ENCODE results near the gene GOLGA6D.
"Not testable (repeated sequence)": the region's sequence is repeated elsewhere in the genome, so short reads cannot be mapped to it uniquely, and the experiment has no call there.

DNA sequence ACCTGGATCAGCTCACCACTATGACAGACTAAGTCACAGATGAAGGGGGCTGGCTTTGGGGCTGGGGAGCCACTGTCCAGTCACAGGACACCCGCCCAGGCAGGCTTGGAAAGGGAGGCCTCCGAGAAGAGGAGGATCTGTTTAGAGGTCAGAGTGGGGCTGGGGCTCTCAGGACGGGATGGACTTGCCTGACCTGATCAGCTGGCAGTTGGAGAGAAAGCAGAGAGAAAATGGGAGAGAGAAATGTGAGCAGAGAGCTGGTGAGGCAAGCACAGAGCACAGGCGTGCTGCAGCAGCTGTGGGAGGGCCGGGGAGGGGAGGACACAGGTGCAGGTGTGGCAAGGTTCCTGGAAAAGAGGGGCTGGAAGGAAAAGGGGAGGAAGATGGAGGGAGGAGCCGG lies 17.4 kb downstream of the GOLGA6D start:
- not testable (repeated sequence) for TF ChIP-seq ZNF274 (IDR thresholded peaks at IDR 0.05; ENCODE audit: low read depth, low read length); SUZ12 (IDR thresholded peaks at IDR 0.05; ENCODE audit: extremely low read depth, insufficient read depth, insufficient read length)

All from NT2/D1 (cell line).